DMS153 treated with DMSO at 0.1 percent for 48 hours (cell line): ENCODE data around the gene TRIM2.

Source experiments
- DNase-seq: peaks from one replicate; lab custom pipeline; 2025; ENCODE audit not compliant: unreplicated experiment; lab: John Stamatoyannopoulos, UW

TRIM2 gene

GRCh38 chr4:153221783-153222706 is 17.8 kb downstream of the TRIM2 start:
- peak; percentile 39 for DNase-seq

- no peak for DNase-seq
These were observed 18.6 kb downstream of the TRIM2 start for GRCh38 chr4:153222707-153223426.

GRCh38 chr4:153223427-153223801 is 19.2 kb downstream of the TRIM2 start:
- DNase-seq, result no peak

- DNase-seq, result no peak
These were observed 19.7 kb downstream of the TRIM2 start for GRCh38 chr4:153223930-153224329.

- no peak for DNase-seq
These were observed 20.2 kb downstream of the TRIM2 start for GRCh38 chr4:153224474-153224873.

GRCh38 chr4:153227469-153228075 is 23.3 kb downstream of the TRIM2 start:
- no peak for DNase-seq

GRCh38 chr4:153228512-153229140 is 24.4 kb downstream of the TRIM2 start:
- no peak for DNase-seq

- DNase-seq, result no peak
These were observed 25.3 kb downstream of the TRIM2 start for GRCh38 chr4:153229545-153229944.

- DNase-seq, result peak; percentile 18
These were observed 28.5 kb downstream of the TRIM2 start for GRCh38 chr4:153232768-153233167.

- no peak for DNase-seq
These were observed 29.6 kb downstream of the TRIM2 start for GRCh38 chr4:153233761-153234371.

- DNase-seq, result no peak
These were observed 30.6 kb downstream of the TRIM2 start for GRCh38 chr4:153234885-153235284.

GRCh38 chr4:153238135-153238919 is 34.1 kb downstream of the TRIM2 start:
- DNase-seq, result no peak

- no peak for DNase-seq
These were observed 35.2 kb downstream of the TRIM2 start for GRCh38 chr4:153239409-153239808.

- no peak for DNase-seq
These were observed 37.1 kb downstream of the TRIM2 start for GRCh38 chr4:153241295-153241694.

- DNase-seq, result no peak
These were observed 38.0 kb downstream of the TRIM2 start for GRCh38 chr4:153241970-153242838.

GRCh38 chr4:153242839-153243324 is 38.6 kb downstream of the TRIM2 start:
- DNase-seq, result no peak

GRCh38 chr4:153243468-153243867 is 39.2 kb downstream of the TRIM2 start:
- DNase-seq, result no peak

- no peak for DNase-seq
These were observed 40.7 kb downstream of the TRIM2 start for GRCh38 chr4:153244969-153245368.

- DNase-seq, result no peak
These were observed 41.5 kb downstream of the TRIM2 start for GRCh38 chr4:153245775-153246174.
